NCI-H2081 (cell line): ENCODE measurements around the gene SCAMP4.

Experiments
- DNase-seq, 2 experiments: peaks; one replicate each; lab custom pipeline; 2025; lab: John Stamatoyannopoulos, UW

The SCAMP4 gene, protein sequence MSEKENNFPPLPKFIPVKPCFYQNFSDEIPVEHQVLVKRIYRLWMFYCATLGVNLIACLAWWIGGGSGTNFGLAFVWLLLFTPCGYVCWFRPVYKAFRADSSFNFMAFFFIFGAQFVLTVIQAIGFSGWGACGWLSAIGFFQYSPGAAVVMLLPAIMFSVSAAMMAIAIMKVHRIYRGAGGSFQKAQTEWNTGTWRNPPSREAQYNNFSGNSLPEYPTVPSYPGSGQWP

GRCh38 chr19:1905110-1905862 is at the start of gene SCAMP4, which contains the start of gene ADAT3:
Gene SCAMP4 (plus strand): TSS chr19:1905399. CDS start chr19:1915020, 9,621 bp downstream.
Gene ADAT3 (plus strand): TSS chr19:1905399. CDS start chr19:1912048, 6,649 bp downstream.
- peak; percentile 98 for DNase-seq

- no peak for DNase-seq
These were observed 49.4 kb upstream of the SCAMP4 start for GRCh38 chr19:1855828-1856255.

GRCh38 chr19:1856345-1856697 is 48.9 kb upstream of the SCAMP4 start:
- no peak for DNase-seq

DNA sequence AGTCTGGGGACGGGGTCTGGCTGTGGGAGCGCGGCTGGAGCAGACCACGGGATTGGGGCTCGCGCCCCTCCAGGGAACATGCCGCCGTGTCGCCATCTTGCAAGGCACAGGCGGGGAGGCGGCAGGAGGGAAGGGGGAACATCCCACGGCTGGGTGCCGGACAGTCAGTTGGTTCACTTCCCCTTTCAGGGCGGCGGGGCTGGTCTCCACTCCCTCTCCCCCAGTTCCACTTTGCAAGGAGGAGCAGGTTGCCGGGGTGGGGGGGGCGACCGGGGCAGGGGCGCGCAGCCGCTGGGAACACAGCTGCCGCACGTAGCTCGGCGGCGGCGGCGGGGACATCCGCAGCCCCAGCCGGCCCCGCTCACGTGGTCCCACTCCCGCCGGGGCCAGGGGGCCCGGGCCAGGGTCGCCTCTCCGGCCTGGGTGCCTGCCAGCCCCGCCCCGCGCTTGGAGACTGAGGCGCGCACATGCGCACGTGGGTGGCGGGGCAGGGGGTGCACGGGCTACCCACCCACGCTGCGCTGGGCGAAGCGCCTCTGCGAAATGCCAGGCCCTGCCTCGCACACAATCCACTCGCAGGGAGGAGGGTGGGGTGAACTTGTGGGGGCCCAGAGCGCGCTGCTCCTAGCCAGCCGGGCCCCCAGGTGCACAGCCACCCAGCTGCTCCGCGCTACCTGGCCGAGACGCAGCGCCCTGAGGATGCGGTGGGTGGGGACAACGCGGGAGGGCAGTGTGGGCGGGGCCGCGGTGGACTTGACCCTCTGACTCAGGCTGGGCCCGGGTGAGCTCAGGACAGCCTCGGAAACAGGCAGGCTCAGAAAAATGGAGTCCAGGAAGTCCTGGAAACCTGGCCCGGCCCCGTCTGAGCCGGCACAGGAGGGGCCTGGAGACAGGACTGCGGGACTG is 48.2 kb upstream of the SCAMP4 start:
- no peak for DNase-seq

DNA sequence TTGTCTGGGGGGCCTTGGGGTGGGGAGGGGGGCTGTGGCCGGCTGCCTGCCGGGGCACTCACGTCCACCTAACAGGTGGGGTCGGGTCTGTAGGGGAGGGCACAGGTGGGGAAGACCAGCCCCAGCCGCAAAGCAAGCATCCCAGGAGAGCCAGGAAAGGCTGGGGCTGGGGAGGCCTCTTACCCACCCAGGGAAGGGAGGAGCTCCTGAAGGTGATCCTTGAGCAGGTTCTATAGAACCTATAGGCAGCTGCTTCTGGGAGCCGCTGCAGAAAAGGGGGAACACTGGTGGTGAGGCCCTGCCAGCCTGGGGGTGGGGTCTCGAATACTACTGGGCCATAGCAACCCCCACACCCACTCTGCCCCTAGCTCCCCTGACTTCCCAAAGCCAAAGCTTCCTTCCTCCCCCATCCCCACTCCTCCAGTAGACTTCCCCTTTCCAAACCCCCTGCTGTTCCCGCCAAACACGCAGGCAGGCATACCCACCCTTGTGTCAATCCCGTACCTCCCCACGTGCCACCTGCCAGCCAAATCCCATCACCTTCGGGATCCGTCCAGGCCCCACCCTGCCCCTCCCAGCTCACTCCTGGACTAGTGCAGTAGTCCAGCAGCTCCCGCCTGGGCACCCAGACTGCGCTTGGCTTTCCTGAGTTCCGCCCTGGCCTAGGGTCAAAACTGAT is 47.4 kb upstream of the SCAMP4 start:
- DNase-seq: no peak

DNA sequence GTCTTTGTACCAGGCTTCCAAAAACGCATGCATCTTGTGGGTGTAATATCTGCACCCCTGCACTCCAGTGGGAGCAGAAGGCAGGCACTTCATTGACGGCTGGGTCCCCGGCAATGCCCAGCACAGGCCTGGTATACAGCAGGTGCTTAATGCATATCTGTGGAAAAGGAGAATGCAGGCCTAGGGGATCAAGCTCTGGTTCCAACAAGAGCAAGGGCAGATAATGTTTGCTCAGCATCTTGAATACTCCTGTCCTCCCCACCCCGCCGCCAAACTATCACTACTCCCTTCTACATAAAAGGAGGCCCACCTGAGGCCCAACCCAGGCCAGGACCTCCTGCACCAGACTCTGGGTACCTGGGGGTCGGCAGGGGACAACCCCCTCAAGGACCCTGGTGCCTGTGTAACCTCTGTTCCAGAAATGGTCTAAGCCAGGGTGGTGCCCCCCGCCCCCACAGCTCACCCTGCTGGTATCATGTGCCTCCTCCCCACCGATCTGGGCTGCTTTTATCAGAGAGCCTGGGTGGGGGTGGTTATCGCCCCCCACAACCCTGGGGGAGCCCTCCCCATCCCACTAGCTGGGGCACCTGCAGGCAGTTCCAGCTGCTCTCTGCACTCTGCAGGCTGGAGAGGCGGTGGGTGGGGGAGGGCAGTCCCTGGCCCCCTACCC is 46.7 kb upstream of the SCAMP4 start:
- no peak for DNase-seq

DNA sequence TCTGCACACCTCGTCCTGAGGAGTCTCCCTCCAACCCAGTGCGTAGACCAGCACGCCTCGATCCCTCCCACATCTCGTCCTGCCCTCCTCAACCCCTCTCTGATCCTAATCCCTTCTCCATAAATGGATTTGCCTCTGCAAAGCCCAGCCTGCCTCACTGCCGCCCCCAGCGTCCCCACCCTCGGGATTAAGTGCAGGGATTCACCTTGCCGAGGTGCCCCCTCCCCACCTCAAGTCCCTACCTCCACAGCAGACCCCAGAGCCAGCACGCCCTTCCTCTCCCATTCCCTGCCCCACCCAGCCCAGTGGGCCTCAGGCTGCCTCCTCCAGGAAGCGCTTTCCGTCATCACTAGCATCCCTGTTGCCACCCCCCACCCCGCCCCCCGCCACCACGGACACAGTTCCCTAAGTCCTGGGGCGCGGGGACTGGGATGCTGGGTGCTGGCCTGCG is 45.8 kb upstream of the SCAMP4 start:
- DNase-seq: no peak

GRCh38 chr19:1860042-1860775 is 45.0 kb upstream of the SCAMP4 start:
- peak in 1 of 2 experiments; percentile 4 for DNase-seq

DNA sequence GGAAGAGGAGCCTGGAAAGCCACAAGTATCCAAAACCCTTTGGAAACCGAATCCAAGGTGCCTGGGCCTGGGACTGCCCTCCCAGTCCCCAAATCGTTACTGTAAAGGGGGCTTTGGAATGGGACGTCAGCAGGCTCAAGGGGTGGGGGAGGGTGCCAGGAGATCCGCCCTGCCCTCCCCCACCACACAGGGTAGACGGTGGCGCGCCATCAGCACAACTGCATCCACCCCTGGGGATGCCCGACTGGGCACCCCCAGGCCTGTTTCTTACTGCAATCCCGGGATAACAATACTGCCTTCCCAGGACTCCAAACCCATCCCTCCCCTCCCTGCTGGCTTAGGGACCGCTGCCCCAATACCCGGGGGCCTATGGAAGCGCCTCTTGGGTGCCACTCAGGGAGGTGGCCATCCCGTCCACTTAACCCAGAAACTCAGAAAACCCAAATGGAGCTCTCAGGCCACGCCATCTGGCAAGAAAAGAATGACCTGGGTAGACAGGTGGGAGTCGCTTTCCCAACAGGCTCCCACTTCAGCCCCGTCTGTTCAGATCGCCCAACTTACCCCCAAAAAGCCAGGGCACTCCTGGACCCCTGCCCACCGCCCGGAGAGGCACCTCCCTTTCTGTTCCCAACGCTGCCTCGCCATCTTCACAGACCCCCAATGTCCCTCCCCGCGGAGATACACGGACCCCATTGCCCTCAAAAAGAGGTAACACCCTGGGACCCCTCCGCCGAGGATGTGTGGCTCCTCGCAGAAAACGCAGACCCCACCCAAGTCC is 44.2 kb upstream of the SCAMP4 start:
- no peak for DNase-seq

- no peak for DNase-seq
These were observed 43.6 kb upstream of the SCAMP4 start for GRCh38 chr19:1861599-1862031.

- no peak for DNase-seq
These were observed 43.2 kb upstream of the SCAMP4 start for GRCh38 chr19:1862068-1862423.

- DNase-seq: peak in 1 of 2 experiments; percentile 33
These were observed 42.5 kb upstream of the SCAMP4 start for GRCh38 chr19:1862424-1863327.

DNA sequence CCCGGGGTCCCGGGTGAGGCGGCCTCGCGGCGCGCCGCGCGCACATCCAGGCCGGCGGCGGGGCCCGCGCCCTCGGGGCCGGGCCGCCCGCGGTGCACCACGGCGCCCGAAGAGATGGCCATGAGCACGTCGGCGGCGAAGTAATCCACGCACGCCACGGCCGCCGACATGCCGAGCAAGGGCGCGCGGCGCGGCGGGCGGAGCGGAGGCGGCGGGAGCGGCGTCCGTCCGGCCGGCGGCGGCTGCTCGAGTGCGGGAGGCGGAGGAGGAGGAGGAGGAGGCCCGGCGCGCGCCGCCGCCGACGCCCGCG is 41.9 kb upstream of the SCAMP4 start, which contains the start of gene KLF16:
TSS of gene KLF16 (minus strand) at position 252 of the 310 bp plus-strand sequence. CDS start at position 170, 82 bp downstream.
- no peak for DNase-seq

DNA sequence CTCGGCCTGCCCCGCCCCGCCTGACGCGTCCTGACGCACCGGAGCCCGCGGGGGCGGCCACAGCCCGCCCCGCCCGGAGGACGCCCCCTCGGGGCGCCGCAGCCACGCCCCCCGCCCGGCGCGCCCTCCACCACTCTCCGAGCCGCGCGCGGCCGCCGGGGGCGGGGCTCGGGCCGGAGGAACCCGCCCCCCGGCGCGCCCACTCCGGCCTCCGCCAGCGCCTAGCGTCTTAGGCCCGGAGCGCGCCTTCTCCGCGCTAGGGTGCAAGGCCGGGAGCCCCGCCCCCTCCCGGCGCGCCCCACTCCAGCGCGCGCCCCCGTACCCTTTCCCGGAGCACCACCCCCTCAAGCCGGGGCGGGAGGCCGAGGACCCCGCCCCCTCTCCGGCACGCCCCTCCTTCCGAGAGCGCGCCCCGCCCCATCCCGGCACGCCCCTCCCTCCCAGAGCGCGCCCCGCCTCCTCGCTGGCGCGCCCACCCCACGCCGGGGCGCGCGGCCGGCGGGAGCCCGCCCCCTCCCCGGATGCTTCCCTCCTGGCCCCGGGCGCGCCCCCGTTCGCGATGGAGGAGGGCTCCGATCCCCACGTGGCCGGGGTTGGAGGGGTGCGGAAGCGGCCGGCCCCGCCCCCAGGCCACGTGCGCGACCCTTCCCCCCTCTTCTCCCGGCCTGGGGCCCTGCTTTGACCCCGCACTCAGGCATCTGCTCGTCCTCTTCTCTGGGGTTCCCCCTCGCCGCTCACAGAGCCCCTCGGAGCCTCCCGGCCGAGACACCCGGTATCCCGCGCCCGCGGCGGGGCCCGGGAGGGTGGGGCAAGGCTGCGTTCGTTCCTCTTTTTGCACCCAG is 41.3 kb upstream of the SCAMP4 start:
- DNase-seq: peak; percentile 93 to 98

DNA sequence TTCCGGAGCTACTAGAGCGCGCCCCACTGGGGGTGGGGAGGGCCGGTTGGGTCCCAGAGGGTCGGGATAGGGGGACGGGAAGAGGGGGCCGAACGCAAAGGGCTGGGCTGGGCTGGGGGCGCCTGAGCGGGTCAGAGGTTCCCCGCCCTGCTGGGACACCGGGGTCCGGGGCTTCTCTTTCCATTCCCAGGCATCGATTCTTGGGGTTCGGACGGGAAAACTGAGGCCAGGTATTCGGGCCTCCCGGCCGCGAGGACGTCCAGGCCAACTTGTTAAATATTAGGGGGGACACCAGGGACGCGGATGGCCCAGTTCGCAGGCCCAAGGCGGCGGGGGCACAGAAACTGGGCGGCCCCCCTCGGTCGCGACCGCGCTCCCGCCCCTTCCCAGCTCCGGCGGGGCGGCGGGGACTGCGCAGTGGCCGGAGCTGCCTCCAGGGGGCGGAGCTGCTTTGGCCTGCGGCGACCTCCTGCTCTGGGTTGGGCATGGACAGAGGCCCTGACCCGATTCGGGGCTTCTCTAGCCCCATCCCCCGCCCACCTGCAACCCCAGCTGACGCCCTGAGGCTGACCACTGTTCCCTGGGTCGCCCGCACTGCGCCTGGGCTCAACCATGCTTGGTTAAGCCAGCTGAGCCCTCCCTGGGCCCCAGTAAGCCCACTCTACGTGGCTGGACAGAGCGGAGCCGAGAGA is 40.6 kb upstream of the SCAMP4 start:
- peak in 1 of 2 experiments; percentile 26 for DNase-seq

GRCh38 chr19:1865172-1866010 is 39.8 kb upstream of the SCAMP4 start:
- DNase-seq: no peak
